Kidney epithelial cell (primary cell): Measurements from ENCODE around the gene MYH10. TPM values are rescaled to one million over a fixed set of nuclear protein-coding genes. Genes with fewer than 3 reads are reported as not detected.

Experiments
- DNase-seq: peaks from one replicate; pipeline ENCODE4 v3.0.0-alpha.2; 2010; ENCODE audit warnings: low read depth
- H3K27me3 ChIP-seq: 2 replicates; pipeline ENCODE4 v1.6.0; 2011; ENCODE audit warnings: low read length; ENCODE audit not compliant: control insufficient read depth, insufficient read depth
- H3K36me3 ChIP-seq: 2 replicates; pipeline ENCODE4 v1.5.1; 2011; ENCODE audit warnings: low read length; ENCODE audit not compliant: control insufficient read depth, insufficient read depth
- H3K4me3 ChIP-seq: 2 replicates; pipeline ENCODE4 v1.5.1; 2011; ENCODE audit warnings: low read depth, mild to moderate bottlenecking, control low read depth, low read length
- total RNA-seq: library from RNA; depleted of rRNA; stranded (reverse); fragments of >200 nt; gene quantifications from 2 replicates; pipeline ENCODE4 v1.2.3, GENCODE V29; 2015
- TF ChIP-seq, protein P1 (sequence below): IDR thresholded peaks from 2 replicates; pipeline ENCODE4 v1.5.1; 2011; ENCODE audit warnings: mild to moderate bottlenecking, moderate library complexity, low read length, control low read depth, inconsistent platforms; ENCODE audit not compliant: insufficient read depth, poor library complexity, severe bottlenecking

MYH10 gene
- total RNA-seq, 1 donor from 2014 or later: 90.5 TPM

DNA sequence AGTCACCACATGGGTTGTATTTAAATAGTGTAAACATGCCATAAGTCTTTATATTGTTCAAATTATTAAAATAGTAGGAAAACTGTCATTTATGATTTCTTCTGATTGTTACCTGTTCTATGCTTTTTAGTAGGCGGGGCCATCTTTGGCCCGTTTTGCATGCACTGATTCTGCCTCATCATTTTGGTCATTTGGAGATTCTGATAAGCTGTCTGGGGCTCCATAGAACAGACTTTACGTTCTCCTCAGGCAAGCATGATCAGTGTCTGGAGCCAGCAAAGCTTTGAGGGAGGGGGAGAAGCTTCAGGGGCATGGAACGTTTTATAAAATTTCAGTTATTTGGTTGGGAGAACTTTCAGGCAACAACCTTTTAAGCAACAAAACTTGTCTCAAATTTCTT is 186.0 kb downstream of the MYH10 start:
- TF ChIP-seq, protein P1, sequence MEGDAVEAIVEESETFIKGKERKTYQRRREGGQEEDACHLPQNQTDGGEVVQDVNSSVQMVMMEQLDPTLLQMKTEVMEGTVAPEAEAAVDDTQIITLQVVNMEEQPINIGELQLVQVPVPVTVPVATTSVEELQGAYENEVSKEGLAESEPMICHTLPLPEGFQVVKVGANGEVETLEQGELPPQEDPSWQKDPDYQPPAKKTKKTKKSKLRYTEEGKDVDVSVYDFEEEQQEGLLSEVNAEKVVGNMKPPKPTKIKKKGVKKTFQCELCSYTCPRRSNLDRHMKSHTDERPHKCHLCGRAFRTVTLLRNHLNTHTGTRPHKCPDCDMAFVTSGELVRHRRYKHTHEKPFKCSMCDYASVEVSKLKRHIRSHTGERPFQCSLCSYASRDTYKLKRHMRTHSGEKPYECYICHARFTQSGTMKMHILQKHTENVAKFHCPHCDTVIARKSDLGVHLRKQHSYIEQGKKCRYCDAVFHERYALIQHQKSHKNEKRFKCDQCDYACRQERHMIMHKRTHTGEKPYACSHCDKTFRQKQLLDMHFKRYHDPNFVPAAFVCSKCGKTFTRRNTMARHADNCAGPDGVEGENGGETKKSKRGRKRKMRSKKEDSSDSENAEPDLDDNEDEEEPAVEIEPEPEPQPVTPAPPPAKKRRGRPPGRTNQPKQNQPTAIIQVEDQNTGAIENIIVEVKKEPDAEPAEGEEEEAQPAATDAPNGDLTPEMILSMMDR: no peak
- no peak for DNase-seq
- Histone ChIP-seq H3K27me3 (no peaks in the 10 kb centered on the region), H3K4me3 (no peak overlapping the region), H3K36me3 (no peaks in the 10 kb centered on the region)

DNA sequence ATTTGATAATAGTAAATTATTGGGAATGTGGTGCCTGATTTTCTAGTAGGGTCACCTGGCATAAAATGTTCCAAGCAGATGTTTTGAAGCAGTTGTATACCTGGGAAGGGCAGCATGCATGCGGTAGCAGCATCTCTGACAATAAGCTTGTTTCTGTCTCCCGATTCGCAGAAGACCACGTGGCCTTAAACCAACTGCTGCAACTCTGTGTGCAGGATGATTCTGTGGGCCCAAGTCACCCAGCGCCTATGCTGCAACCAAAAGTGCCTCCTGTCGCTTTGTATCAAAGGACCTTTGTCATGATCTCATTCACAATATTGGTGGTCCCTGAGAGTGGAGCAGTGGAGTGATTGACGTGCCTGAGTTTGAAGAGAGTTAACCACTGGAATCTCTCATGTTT is 186.8 kb downstream of the MYH10 start:
- no peak for DNase-seq
- Histone ChIP-seq H3K36me3 (no peaks in the 10 kb centered on the region), H3K27me3 (no peaks in the 10 kb centered on the region), H3K4me3 (no peak overlapping the region)
- TF ChIP-seq, protein P1: no peak

DNA sequence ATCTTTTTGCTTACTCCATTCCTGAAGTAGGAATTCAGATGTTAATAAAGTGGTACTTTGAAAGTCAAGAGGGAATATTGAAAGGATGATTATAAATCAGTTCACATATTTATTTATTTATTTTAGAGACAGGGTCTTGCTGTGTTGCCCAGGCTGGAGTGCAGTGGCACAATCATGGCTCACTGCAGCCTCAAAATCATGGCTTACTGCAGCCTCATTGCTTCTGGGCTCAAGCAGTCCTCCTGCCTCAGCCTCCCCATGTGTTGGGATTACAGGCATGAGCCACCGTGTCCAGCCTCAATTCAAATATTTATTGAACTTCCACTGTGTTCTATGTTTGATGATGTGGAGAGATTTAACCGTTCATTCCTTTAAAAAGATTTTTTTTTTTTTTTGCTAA is 188.2 kb downstream of the MYH10 start:
- Histone ChIP-seq H3K4me3 (no peak overlapping the region), H3K27me3 (no peaks in the 10 kb centered on the region), H3K36me3 (no peaks in the 10 kb centered on the region)
- no peak for DNase-seq
- TF ChIP-seq, protein P1: no peak

DNA sequence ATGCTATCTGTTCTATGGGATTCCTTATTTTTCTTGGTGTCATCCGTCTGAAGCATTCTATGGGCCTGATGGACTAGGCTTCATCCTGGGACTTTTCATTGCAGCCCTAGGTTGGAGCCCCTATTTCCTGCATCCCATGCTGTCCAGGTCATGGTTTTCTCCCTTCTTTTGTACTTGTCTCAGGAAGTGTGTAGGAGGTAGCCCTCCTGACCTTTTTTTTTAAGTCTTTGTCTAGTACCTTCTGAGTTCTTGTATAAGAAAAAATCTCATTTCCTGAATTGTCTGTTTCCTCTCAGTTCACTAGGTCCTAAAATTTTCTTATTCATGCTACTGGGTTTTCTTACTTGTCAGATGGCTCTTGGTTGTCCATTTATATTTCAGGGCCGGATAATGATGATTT is 188.8 kb downstream of the MYH10 start:
- Histone ChIP-seq H3K27me3 (no peaks in the 10 kb centered on the region), H3K36me3 (no peaks in the 10 kb centered on the region), H3K4me3 (no peak overlapping the region)
- TF ChIP-seq, protein P1: no peak
- no peak for DNase-seq

DNA sequence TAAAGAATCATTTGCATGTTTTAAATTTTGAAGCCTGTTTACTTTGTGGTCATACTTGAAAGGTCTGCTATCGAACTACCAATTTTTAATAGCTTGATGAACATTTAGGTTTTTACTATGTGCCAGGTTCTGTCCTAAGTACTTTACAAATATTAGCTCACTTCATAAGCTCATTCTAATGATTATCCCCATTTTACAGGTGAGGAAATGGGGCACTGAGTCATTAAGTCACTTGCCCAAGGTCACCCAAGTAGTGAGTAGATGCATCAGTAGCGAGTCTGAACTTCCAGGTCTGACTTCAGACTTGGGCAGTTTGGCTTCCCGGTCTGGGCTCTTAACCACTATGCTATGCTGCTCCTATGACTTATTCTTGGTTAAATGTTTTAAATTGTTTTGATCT is 190.8 kb downstream of the MYH10 start:
- DNase-seq: no peak

DNA sequence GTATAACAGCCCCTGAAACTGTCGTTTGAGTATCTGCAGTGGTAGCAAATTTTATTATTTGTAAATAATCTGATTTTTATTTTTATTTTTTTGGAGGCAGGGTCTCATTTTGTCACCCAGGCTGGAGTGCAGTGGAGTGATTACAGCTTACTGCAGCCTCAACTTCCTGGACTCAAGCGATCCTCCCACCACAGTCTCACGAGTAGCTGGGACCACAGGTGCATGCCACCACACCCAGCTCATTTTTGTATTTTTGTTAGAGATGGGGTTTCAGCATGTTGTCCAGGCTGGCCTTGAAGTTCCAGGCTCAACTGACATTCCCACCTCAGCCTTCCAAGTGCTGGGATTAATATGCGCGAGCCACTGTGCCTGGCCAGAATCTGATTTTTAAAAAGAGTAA is 192.1 kb downstream of the MYH10 start:
- no peaks in the 10 kb centered on the region for H3K27me3 ChIP-seq

More for the DNA sequence above, 190.8 kb downstream of the MYH10 start:
- Histone ChIP-seq H3K27me3 (no peaks in the 10 kb centered on the region), H3K4me3 (no peak overlapping the region), H3K36me3 (no peaks in the 10 kb centered on the region)
- TF ChIP-seq, protein P1: no peak

More for the DNA sequence above, 192.1 kb downstream of the MYH10 start:
- DNase-seq: no peak
- H3K4me3 ChIP-seq: no peak overlapping the region
- TF ChIP-seq, protein P1: no peak
- H3K36me3 ChIP-seq: no peaks in the 10 kb centered on the region
